ENCODE results near the gene HINFP.

HINFP gene

DNA sequence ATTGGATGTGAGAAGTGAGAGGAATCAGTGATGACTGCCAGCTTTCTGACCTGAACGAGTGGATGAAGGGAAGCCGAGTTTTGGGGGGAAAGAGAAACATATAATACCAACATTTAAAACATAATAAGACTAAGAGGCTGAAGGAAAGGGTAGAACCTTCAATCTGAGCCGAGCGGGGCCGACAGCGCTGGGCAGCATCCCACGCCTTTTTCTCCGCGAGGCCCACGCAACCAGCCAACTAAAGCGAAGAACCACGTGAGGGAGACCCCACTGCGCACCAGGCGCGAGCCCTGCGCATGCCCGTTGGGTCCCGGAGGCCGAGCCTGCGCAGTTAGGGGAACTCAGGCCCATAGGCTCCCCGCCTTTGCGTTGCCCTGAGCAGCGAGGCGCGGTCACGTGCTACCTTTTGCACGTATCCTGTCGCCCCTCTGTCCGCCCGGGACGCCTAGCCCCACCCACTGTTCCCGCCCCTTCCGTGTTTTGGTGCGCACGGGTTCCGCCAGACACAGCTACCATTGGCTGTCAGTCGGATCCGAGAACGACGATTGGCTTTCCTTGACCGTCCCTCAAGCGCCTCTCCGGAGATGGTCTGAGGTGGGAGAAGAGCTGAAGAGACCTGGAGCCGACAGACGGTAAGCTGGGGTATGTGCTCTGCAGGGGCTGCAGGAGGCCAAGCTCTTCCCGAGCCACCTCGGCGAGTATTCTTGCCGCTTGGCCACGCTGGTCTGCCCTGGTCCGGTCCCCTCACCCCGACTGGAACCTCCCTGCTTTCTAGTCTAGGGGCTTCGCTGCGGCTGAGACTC lies at the start of gene HINFP:
TSS of gene HINFP (plus strand) at position 573 of the 803 bp plus-strand sequence. CDS start 5,365 bp downstream, outside the sequence.
- peak; percentile 97 to 98 for DNase-seq

DNA sequence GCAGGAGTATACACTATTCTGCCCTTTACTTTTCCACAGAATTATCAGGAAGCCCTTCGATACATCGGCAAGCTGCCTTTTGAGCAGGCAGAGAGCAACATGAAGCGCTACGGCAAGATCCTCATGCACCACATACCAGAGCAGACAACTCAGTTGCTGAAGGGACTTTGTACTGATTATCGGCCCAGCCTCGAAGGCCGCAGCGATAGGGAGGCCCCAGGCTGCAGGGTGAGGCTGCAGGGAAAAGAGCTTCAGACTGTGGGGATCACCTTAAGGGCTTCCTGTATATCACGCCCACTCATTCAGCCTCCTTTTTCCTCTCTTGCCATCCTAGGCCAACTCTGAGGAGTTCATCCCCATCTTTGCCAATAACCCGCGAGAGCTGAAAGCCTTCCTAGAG lies 43.5 kb upstream of the HINFP start:
- no peak for DNase-seq

GRCh38 chr11:119078675-119079420 lies 42.5 kb upstream of the HINFP start:
- no peak for DNase-seq

DNA sequence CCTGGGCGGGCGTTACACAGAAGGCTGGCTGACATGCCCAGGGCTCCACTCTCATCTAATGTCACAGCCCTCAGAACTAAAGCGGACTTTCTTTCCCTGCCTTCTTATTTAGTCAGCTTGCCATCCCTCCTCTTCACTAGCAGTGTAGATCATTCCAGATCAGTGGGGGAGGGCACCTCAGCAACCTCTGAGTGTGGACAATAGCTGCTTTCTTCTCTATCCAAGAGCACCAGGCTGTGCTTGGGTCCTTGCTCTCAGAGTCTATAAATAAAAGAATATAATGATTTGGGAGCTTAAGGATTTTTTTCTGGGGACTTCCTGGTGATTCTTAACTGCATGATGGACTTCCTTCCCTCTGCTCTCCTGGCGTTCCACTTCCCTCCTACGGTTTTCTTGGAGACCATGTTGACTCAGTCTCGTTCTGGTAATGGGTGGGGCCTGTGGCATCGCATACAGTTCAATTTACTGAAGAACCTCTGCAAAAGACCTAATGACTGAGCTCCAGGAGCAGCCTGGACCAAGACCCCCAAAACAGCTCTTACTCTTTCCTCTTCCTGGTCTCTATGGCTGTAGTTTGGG lies 39.6 kb upstream of the HINFP start:
- DNase-seq: no peak

DNA sequence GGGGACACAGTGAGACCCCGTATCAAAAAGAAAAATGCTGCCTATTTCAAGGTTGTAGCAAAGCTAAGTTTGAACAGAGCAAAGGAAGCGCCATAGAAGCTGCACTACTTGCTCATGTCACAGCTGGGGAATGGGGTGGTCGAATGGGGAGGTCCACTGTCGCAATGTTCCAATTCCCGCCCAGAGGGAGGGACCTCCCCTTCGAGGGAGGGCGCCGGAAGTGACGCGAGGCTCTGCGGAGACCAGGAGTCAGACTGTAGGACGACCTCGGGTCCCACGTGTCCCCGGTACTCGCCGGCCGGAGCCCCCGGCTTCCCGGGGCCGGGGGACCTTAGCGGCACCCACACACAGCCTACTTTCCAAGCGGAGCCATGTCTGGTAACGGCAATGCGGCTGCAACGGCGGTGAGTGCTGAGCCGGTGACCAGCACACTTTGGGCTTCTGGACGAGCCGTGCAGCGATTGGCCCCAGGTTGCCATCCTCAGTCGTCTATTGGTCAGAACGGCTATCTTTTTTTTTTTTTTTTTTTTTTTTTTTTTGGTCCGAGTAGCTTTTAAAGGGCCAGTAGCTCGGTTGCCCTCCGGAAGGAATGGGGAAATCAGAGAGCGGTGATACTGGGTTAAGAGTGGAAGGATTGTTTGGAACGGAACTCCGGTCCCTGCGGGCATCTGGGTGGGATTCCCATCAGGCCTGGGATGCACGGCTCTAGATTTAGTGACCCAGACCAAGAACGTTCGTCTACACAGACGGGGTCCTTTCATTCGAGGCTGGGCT lies 36.5 kb upstream of the HINFP start, which contains the start of gene HMBS:
TSS of gene HMBS (plus strand) at position 219 of the 774 bp plus-strand sequence. CDS start at position 372, 153 bp downstream.
- peak; percentile 82 to 84 for DNase-seq

DNA sequence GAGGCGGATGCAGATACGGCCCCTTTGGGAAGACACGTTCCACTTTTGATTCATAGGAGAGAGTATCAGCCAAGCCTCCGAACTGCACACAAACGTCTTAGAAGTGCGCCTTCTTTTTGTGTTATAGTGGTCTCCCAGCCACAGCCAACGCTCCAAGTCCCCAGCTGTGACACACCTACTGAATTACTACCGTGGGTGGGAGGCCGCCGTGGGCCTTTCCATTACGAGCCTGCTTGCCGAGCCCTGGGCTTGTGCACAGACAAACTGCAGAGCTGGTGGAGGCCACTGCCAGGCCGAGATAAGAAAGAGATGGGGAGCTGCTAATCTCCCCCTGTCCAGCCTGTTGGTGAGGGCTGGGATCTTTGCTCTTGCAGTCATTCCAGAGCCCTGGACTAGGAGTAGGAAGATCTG lies 35.9 kb upstream of the HINFP start:
- DNase-seq: no peak

DNA sequence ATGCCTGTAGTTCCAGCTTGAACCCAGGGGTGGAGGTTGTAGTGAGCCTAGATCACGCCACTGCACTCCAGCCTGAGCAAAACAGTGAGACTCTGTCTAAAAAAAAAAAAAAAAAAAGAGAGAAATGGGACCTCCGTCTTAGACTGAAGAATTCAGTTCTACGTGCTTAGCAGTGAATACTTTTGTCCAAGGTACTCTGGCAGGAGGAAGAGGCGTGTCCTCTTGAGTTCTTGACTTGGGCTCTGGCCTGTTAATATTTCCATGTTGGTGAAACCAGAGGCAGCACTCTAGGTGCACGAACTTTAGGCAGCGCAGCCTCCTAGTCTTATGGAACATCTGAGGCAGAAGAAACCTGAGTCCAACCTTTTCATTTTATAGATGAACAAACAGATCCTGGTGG lies 34.3 kb upstream of the HINFP start:
- no peak for DNase-seq

- no peak for DNase-seq
Observed at GRCh38 chr11:119087747-119088241, 33.6 kb upstream of the HINFP start.

DNA sequence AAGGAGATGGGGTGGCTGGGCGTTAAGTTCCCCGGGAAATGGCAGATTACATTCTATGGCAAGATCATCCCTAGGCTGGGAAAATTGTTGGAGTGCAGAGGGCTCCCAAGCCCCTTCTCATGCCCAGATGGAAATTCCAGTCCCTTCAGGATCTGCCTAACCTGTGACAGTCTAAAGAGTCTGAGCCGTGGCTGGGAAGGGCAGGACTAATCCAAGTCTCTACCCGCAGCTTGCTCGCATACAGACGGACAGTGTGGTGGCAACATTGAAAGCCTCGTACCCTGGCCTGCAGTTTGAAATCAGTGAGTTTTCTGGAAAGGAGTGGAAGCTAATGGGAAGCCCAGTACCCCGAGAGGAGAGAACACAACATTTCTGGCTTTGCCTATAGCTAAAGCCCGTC lies 33.0 kb upstream of the HINFP start:
- DNase-seq: no peak

DNA sequence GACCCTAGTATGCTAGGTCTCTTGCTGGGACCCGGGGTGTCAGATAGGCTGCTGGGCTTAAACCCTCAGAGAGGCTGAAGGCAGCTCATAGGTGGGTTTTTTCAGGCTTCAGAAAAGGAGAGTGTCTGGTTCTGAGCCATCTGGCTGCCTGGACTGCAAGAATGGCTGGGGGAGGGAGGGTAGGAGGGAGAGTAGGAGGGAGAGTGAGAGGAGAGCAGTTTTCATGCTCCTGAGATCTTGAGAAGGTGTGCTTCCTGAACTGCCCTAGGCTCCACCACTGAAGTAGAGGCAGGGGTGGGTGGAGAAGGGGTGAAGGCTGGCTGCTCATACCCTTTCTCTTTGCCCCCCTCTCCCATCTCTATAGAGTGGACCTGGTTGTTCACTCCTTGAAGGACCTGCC lies 32.1 kb upstream of the HINFP start:
- no peak for DNase-seq

- DNase-seq: no peak
Observed at GRCh38 chr11:119091178-119091577, 30.2 kb upstream of the HINFP start.

GRCh38 chr11:119091966-119092879 lies 29.2 kb upstream of the HINFP start:
- DNase-seq: no peak

- DNase-seq: no peak
Observed at GRCh38 chr11:119092880-119093842, 28.2 kb upstream of the HINFP start.

GRCh38 chr11:119093942-119094815 lies 27.2 kb upstream of the HINFP start:
- DNase-seq: no peak

DNA sequence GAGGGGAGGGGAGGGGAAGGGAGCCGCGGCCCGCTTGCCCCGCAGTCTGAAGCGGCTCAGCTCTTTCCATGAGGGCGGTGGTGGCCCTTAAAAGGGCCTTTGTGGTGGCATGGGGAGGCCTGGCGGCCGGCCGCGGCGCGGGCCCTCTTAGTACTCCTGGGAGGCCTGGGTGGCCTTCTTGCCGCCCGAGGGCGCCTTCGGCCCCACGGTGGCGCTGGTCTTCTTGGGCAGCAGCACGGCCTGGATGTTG lies 26.6 kb upstream of the HINFP start:
- peak; percentile 33 to 69 for DNase-seq

DNA sequence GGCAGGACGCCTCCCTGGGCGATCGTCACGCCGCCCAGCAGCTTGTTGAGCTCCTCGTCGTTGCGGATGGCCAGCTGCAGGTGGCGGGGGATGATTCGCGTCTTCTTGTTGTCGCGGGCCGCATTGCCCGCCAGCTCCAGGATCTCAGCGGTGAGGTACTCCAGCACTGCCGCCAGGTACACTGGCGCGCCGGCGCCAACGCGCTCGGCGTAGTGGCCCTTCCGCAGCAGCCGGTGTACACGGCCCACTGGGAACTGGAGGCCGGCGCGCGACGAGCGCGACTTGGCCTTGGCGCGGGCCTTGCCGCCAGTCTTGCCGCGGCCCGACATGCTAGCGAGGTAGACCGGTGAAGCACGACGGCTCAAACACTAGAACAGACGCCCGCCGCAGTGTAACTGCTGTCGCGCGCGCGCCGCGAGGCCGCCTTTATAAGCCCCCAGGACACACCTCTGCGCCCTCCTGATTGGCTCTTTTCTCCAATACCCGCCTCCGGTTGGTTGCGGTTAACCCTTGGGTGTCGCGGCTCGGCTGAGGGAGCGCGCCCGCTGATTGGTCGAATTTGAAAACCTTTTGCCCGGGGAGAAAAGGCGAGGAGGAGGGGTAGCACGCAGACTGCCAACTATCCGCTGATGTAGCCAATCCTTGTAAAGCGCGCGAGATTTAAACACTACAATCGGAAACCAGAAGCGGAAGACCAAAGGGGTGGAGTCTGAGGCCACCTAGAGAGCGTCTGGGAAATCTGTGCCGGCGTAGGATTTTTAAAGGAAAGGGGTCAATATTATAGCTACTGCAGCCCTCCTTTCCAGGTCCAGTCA lies 26.1 kb upstream of the HINFP start:
- DNase-seq: peak; percentile 98 to 99

- DNase-seq: no peak
Observed at GRCh38 chr11:119099711-119100110, 21.7 kb upstream of the HINFP start.

DNA sequence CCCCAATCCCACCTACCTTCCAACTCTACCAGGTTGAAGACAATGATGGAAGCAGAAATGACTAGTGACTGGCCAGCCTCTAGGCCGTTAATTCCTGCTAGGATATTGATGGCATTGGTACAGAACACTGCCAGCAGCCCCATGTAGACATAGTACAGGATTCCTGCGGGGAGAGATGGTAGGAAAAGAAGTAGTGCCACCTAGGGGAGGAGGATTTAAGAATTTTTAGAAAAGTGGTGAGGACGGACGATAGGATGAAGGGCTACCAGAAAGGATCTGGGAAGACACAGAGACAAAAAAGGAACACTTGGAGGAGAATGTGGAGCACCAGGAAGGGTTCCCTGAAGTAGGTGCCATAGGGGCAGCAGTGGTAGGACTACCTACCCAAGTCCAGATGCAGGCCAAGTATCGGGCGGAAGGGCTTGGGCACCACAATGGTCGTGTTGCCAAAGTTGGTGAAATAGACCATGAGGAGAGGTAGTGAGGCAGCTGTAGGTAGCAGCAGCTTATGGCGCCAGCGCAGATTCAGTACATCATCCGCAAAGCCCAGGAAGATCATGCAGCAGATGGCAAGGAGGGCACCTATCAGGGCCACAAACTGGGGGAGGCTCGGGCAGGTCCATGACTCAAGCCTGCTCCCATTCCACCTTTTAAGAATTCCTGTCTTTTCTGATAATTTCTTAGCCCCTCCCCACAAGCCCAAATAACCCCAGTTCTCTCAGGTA lies 21.0 kb upstream of the HINFP start:
- peak in 1 of 2 experiments; percentile 35 for DNase-seq

All from NCI-H1930 (cell line).